Activated CD4-positive, alpha-beta T cell treated with anti-CD3 and anti-CD28 coated beads, Interleukin-2, amount 10 ng/mL, durations not matched to agents 7 days and 5 days (primary cell): ENCODE measurements around the gene CXCL12. TPM values are rescaled to one million over a fixed set of nuclear protein-coding genes. Genes with fewer than 3 reads are reported as not detected.

Experiments used
- CTCF ChIA-PET: fragments of 350-600 bp; sonication (Branson Sonifier 250); formaldehyde crosslinking; loops from one replicate; lab custom pipeline; 2021; ENCODE audit warnings: antibody characterized with exemption; lab: Charles Lee
- POLR2A ChIA-PET: fragments of 350-600 bp; sonication (Branson Sonifier 250); formaldehyde crosslinking; loops from one replicate; lab custom pipeline; 2021; ENCODE audit warnings: antibody characterized with exemption; lab: Charles Lee
- DNase-seq: peaks from one replicate; pipeline ENCODE4 v3.0.0-alpha.2; 2020
- H3K27ac Mint-ChIP-seq: one replicate; pipeline ENCODE4 v1.8.0; 2021; ENCODE audit warnings: mild to moderate bottlenecking, moderate library complexity, mixed read lengths
- H3K27me3 Mint-ChIP-seq: one replicate; pipeline ENCODE4 v1.8.0; 2021; ENCODE audit warnings: mixed read lengths
- H3K36me3 Mint-ChIP-seq: one replicate; pipeline ENCODE4 v1.8.0; 2021; ENCODE audit warnings: low read depth, mixed read lengths
- H3K4me1 Mint-ChIP-seq: one replicate; pipeline ENCODE4 v1.8.0; 2021; ENCODE audit warnings: mixed read lengths
- H3K4me3 Mint-ChIP-seq: one replicate; pipeline ENCODE4 v1.8.0; 2021; ENCODE audit warnings: mild to moderate bottlenecking, moderate library complexity, mixed read lengths
- H3K9me3 Mint-ChIP-seq: one replicate; pipeline ENCODE4 v1.8.0; 2021; ENCODE audit warnings: mixed read lengths
- total RNA-seq, 2 experiments: library from RNA; stranded (reverse); gene quantifications; one replicate each; pipeline ENCODE4 v1.2.3, GENCODE V29; 2021

CXCL12 gene
- not detected for total RNA-seq

- ChIA-PET POLR2A (no interaction called here), CTCF (interaction anchor here (0.7 to 1.6 kb wide), 2 partner anchors 695 to 713 kb away, joined by 3 to 6 read pairs; no protein-coding TSS in a partner anchor)
- no peaks in the 10 kb centered on the region for H3K9me3 Mint-ChIP-seq
- H3K4me1 Mint-ChIP-seq = peaks cover 4% of the 10 kb centered on the region
- peaks cover 26% of the 10 kb centered on the region for H3K27me3 Mint-ChIP-seq
- DNase-seq = no peak
- H3K4me3 Mint-ChIP-seq = peak within 1 kb of the TSS; percentile 34
- H3K27ac Mint-ChIP-seq = no peak within 1 kb of the TSS
- H3K36me3 Mint-ChIP-seq = no peaks in the 10 kb centered on the region
These were observed at the start of gene CXCL12 for GRCh38 chr10:44385026-44385695. Gene CXCL12, minus strand, starts transcription at chr10:44385097. Its CDS starts 92 bp downstream, at chr10:44385005.

GRCh38 chr10:44427479-44427878 lies 42.6 kb upstream of the CXCL12 start:
- Mint-ChIP-seq H3K4me1 (no peaks in the 10 kb centered on the region), H3K27me3 (no peaks in the 10 kb centered on the region), H3K36me3 (no peaks in the 10 kb centered on the region), H3K9me3 (no peaks in the 10 kb centered on the region), H3K4me3 (no peak overlapping the region), H3K27ac (no peak overlapping the region)
- CTCF ChIA-PET = no interaction called here
- DNase-seq = no peak
- POLR2A ChIA-PET = interaction anchor here (0.6 kb wide), 1 partner anchor 254 kb away, joined by 3 read pairs; no protein-coding TSS in a partner anchor

GRCh38 chr10:44427037-44427436 lies 42.1 kb upstream of the CXCL12 start:
- Mint-ChIP-seq H3K27me3 (no peaks in the 10 kb centered on the region), H3K4me1 (no peaks in the 10 kb centered on the region), H3K27ac (no peak overlapping the region), H3K9me3 (no peaks in the 10 kb centered on the region), H3K36me3 (no peaks in the 10 kb centered on the region), H3K4me3 (no peak overlapping the region)
- CTCF ChIA-PET = no interaction called here
- no peak for DNase-seq
- POLR2A ChIA-PET = interaction anchor here (0.6 kb wide), 1 partner anchor 254 kb away, joined by 3 read pairs; no protein-coding TSS in a partner anchor

- Mint-ChIP-seq H3K4me3 (no peak overlapping the region), H3K27ac (no peak overlapping the region), H3K4me1 (no peaks in the 10 kb centered on the region), H3K36me3 (no peaks in the 10 kb centered on the region), H3K27me3 (no peaks in the 10 kb centered on the region), H3K9me3 (no peaks in the 10 kb centered on the region)
- ChIA-PET POLR2A (interaction anchor here (0.6 kb wide), 1 partner anchor 253 kb away, joined by 3 read pairs; no protein-coding TSS in a partner anchor), CTCF (no interaction called here)
- DNase-seq = no peak
These were observed 41.5 kb upstream of the CXCL12 start for GRCh38 chr10:44426247-44427034.

- H3K27ac Mint-ChIP-seq = no peak overlapping the region
- H3K4me3 Mint-ChIP-seq = no peak overlapping the region
- ChIA-PET POLR2A (no interaction called here), CTCF (no interaction called here)
- no peaks in the 10 kb centered on the region for H3K4me1 Mint-ChIP-seq
- H3K27me3 Mint-ChIP-seq = no peaks in the 10 kb centered on the region
- no peaks in the 10 kb centered on the region for H3K9me3 Mint-ChIP-seq
- no peaks in the 10 kb centered on the region for H3K36me3 Mint-ChIP-seq
- no peak for DNase-seq
These were observed 40.6 kb upstream of the CXCL12 start for GRCh38 chr10:44425466-44425865.

- no peak for DNase-seq
- H3K4me3 Mint-ChIP-seq = no peak overlapping the region
- no peaks in the 10 kb centered on the region for H3K9me3 Mint-ChIP-seq
- CTCF ChIA-PET = no interaction called here
- no peaks in the 10 kb centered on the region for H3K36me3 Mint-ChIP-seq
- H3K27ac Mint-ChIP-seq = no peak overlapping the region
- peaks cover 3% of the 10 kb centered on the region for H3K4me1 Mint-ChIP-seq
- no peaks in the 10 kb centered on the region for H3K27me3 Mint-ChIP-seq
- POLR2A ChIA-PET = no interaction called here
These were observed 40.1 kb upstream of the CXCL12 start for GRCh38 chr10:44424957-44425356.

- no peak overlapping the region for H3K27ac Mint-ChIP-seq
- CTCF ChIA-PET = no interaction called here
- POLR2A ChIA-PET = no interaction called here
- no peaks in the 10 kb centered on the region for H3K9me3 Mint-ChIP-seq
- H3K27me3 Mint-ChIP-seq = no peaks in the 10 kb centered on the region
- H3K36me3 Mint-ChIP-seq = no peaks in the 10 kb centered on the region
- H3K4me1 Mint-ChIP-seq = peaks cover 5% of the 10 kb centered on the region
- DNase-seq = no peak
- no peak overlapping the region for H3K4me3 Mint-ChIP-seq
These were observed 39.4 kb upstream of the CXCL12 start for GRCh38 chr10:44424298-44424697.

- no peaks in the 10 kb centered on the region for H3K27me3 Mint-ChIP-seq
- ChIA-PET POLR2A (no interaction called here), CTCF (no interaction called here)
- H3K4me3 Mint-ChIP-seq = no peak overlapping the region
- no peaks in the 10 kb centered on the region for H3K36me3 Mint-ChIP-seq
- no peak overlapping the region for H3K27ac Mint-ChIP-seq
- no peak for DNase-seq
- H3K4me1 Mint-ChIP-seq = peaks cover 5% of the 10 kb centered on the region
- no peaks in the 10 kb centered on the region for H3K9me3 Mint-ChIP-seq
These were observed 37.7 kb upstream of the CXCL12 start for GRCh38 chr10:44422570-44423101.

GRCh38 chr10:44422153-44422552 lies 37.3 kb upstream of the CXCL12 start:
- Mint-ChIP-seq H3K9me3 (no peaks in the 10 kb centered on the region), H3K4me1 (peaks cover 5% of the 10 kb centered on the region), H3K4me3 (no peak overlapping the region), H3K27ac (no peak overlapping the region), H3K36me3 (no peaks in the 10 kb centered on the region), H3K27me3 (no peaks in the 10 kb centered on the region)
- ChIA-PET POLR2A (no interaction called here), CTCF (no interaction called here)
- no peak for DNase-seq

GRCh38 chr10:44419790-44420549 lies 35.1 kb upstream of the CXCL12 start:
- Mint-ChIP-seq H3K4me3 (no peak overlapping the region), H3K36me3 (no peaks in the 10 kb centered on the region), H3K27me3 (peaks cover 6% of the 10 kb centered on the region), H3K27ac (no peak overlapping the region), H3K4me1 (peaks cover 5% of the 10 kb centered on the region), H3K9me3 (no peaks in the 10 kb centered on the region)
- ChIA-PET CTCF (no interaction called here), POLR2A (no interaction called here)
- no peak for DNase-seq

GRCh38 chr10:44418637-44419036 lies 33.7 kb upstream of the CXCL12 start:
- H3K4me1 Mint-ChIP-seq = peaks cover 5% of the 10 kb centered on the region
- no peak overlapping the region for H3K27ac Mint-ChIP-seq
- no peak overlapping the region for H3K4me3 Mint-ChIP-seq
- no peaks in the 10 kb centered on the region for H3K9me3 Mint-ChIP-seq
- H3K36me3 Mint-ChIP-seq = no peaks in the 10 kb centered on the region
- POLR2A ChIA-PET = no interaction called here
- H3K27me3 Mint-ChIP-seq = peaks cover 6% of the 10 kb centered on the region
- DNase-seq = no peak
- CTCF ChIA-PET = no interaction called here

- Mint-ChIP-seq H3K27me3 (peaks cover 6% of the 10 kb centered on the region), H3K4me3 (no peak overlapping the region), H3K4me1 (peaks cover 5% of the 10 kb centered on the region), H3K9me3 (no peaks in the 10 kb centered on the region), H3K36me3 (no peaks in the 10 kb centered on the region), H3K27ac (no peak overlapping the region)
- ChIA-PET POLR2A (interaction anchor here (0.6 kb wide), 1 partner anchor 113 kb away, joined by 3 read pairs; no protein-coding TSS in a partner anchor), CTCF (no interaction called here)
- DNase-seq = no peak
These were observed 32.9 kb upstream of the CXCL12 start for GRCh38 chr10:44417761-44418160.
